Stimulated activated CD8-positive, alpha-beta memory T cell treated with anti-CD3 and anti-CD28 coated beads, Interleukin-15, amount 100 ng/mL, for 1 hour (primary cell): ENCODE measurements around the gene TRRAP.

Experiments
- DNase-seq: peaks from one replicate; pipeline ENCODE4 v3.0.0-alpha.2; 2020; ENCODE audit warnings: low read depth

The TRRAP gene

DNA sequence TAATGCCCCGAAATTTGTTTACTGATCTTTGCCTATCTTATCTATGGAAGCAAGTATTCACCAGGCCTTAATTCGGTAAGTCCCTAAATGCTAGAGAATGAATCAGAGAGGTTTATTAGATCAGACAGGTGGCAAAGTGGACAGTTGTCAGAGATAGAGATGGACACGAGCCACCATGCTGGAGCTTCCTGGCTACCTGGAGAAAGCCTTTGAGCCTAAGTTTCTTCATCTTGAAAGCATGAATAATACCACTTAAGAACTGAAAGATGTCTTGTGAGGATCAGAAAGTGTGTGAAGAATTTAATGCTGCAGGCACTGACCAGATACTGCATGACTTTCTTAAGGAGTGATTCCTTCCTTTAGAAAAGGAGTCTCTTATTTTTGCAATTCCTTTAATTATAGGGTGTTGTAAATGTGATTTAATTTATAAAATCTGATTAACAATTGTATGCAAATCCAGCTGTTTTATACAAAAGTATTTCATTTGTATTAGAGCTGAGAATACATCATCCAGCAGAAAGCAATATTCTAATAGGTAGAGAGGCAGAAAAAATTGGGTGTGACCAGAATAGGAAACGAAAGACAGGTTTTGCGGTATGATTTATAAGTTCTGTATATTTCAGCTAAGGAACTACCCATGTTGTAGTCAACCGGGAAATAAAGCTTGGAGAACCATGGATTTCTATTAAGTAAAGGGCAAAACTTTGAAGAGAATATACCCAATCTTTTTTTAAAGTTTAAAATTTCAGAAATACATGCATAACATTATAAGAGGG is 182.9 kb downstream of the TRRAP start:
- no peak for DNase-seq
